GM12892 (cell line): Measurements from ENCODE around the gene CCDC24.

Experiments
- POLR2A ChIP-seq: IDR thresholded peaks from 2 replicates; pipeline ENCODE4 v1.6.1; 2011; ENCODE audit warnings: low read depth, low read length, control low read depth
- POLR2AphosphoS5 ChIP-seq: IDR thresholded peaks from 2 replicates; pipeline ENCODE4 v1.6.1; 2011; ENCODE audit warnings: low read depth, low read length, control low read depth
- TAF1 ChIP-seq: IDR thresholded peaks from 2 replicates; pipeline ENCODE4 v1.6.1; 2011; ENCODE audit warnings: low read depth, mild to moderate bottlenecking, control low read depth, low read length, borderline replicate concordance

- TF ChIP-seq POLR2A, result no peak
- no peak for TF ChIP-seq POLR2AphosphoS5
- TF ChIP-seq TAF1, result no peak
Observed at GRCh38 chr1:43990271-43991199, 864 bp upstream of the CCDC24 start.
